ENCODE data around the gene ING2. TPM values are rescaled to one million over a fixed set of nuclear protein-coding genes. Genes with fewer than 3 reads are reported as not detected.
"Not testable (repeated sequence)": the region's sequence is repeated elsewhere in the genome, so short reads cannot be mapped to it uniquely, and the experiment has no call there.

The ING2 gene
- total RNA-seq, 2 experiments from 2014 or later, result 17.4 to 18.0 TPM

- not testable (repeated sequence) for DNase-seq, H3K9me3 Mint-ChIP-seq, H3K4me3 Mint-ChIP-seq, H3K27ac Mint-ChIP-seq, H3K4me1 Mint-ChIP-seq, H3K36me3 Mint-ChIP-seq
- H3K27me3 Mint-ChIP-seq, result peaks cover 11% of the 10 kb centered on the region
These were observed 48.3 kb downstream of the ING2 start for GRCh38 chr4:183553147-183553478.

- no peak overlapping the region for H3K27ac Mint-ChIP-seq
- H3K27me3 Mint-ChIP-seq, result peaks cover 9% of the 10 kb centered on the region
- no peak overlapping the region for H3K4me3 Mint-ChIP-seq
- no peak for DNase-seq
- H3K36me3 Mint-ChIP-seq, result no peaks in the 10 kb centered on the region
- peaks cover 7% of the 10 kb centered on the region for H3K9me3 Mint-ChIP-seq
- H3K4me1 Mint-ChIP-seq, result no peaks in the 10 kb centered on the region
These were observed 48.9 kb downstream of the ING2 start for GRCh38 chr4:183553601-183554345.

GRCh38 chr4:183554346-183554686, 49.5 kb downstream of the ING2 start:
- H3K4me1 Mint-ChIP-seq, result no peaks in the 10 kb centered on the region
- no peak overlapping the region for H3K4me3 Mint-ChIP-seq
- no peak for DNase-seq
- peaks cover 7% of the 10 kb centered on the region for H3K9me3 Mint-ChIP-seq
- H3K27ac Mint-ChIP-seq, result no peak overlapping the region
- H3K27me3 Mint-ChIP-seq, result peaks cover 9% of the 10 kb centered on the region
- H3K36me3 Mint-ChIP-seq, result no peaks in the 10 kb centered on the region

- Mint-ChIP-seq H3K4me3 (no peak overlapping the region), H3K9me3 (peaks cover 7% of the 10 kb centered on the region), H3K27me3 (peaks cover 9% of the 10 kb centered on the region), H3K36me3 (no peaks in the 10 kb centered on the region), H3K4me1 (no peaks in the 10 kb centered on the region), H3K27ac (no peak overlapping the region)
- no peak for DNase-seq
These were observed 50.2 kb downstream of the ING2 start for GRCh38 chr4:183554878-183555585.

- H3K9me3 Mint-ChIP-seq, result peaks cover 7% of the 10 kb centered on the region
- H3K4me1 Mint-ChIP-seq, result no peaks in the 10 kb centered on the region
- no peaks in the 10 kb centered on the region for H3K36me3 Mint-ChIP-seq
- no peak overlapping the region for H3K4me3 Mint-ChIP-seq
- peaks cover 4% of the 10 kb centered on the region for H3K27me3 Mint-ChIP-seq
- DNase-seq, result no peak
- no peak overlapping the region for H3K27ac Mint-ChIP-seq
These were observed 52.1 kb downstream of the ING2 start for GRCh38 chr4:183556947-183557346.

- no peak for DNase-seq
- peaks cover 4% of the 10 kb centered on the region for H3K27me3 Mint-ChIP-seq
- H3K36me3 Mint-ChIP-seq, result no peaks in the 10 kb centered on the region
- no peak overlapping the region for H3K27ac Mint-ChIP-seq
- H3K9me3 Mint-ChIP-seq, result peaks cover 6% of the 10 kb centered on the region
- H3K4me1 Mint-ChIP-seq, result no peaks in the 10 kb centered on the region
- no peak overlapping the region for H3K4me3 Mint-ChIP-seq
These were observed 52.8 kb downstream of the ING2 start for GRCh38 chr4:183557611-183558010.

- no peak overlapping the region for H3K4me3 Mint-ChIP-seq
- no peaks in the 10 kb centered on the region for H3K9me3 Mint-ChIP-seq
- DNase-seq, result no peak
These were observed 54.0 kb downstream of the ING2 start for GRCh38 chr4:183558873-183559272.

GRCh38 chr4:183561905-183562304, 57.0 kb downstream of the ING2 start:
- Mint-ChIP-seq H3K27ac (no peak overlapping the region), H3K4me3 (no peak overlapping the region), H3K27me3 (no peaks in the 10 kb centered on the region), H3K36me3 (no peaks in the 10 kb centered on the region), H3K4me1 (no peaks in the 10 kb centered on the region), H3K9me3 (no peaks in the 10 kb centered on the region)
- no peak for DNase-seq

More at GRCh38 chr4:183558873-183559272, 54.0 kb downstream of the ING2 start:
- no peaks in the 10 kb centered on the region for H3K36me3 Mint-ChIP-seq
- no peak overlapping the region for H3K27ac Mint-ChIP-seq
- H3K4me1 Mint-ChIP-seq, result no peaks in the 10 kb centered on the region
- peaks cover 4% of the 10 kb centered on the region for H3K27me3 Mint-ChIP-seq

Other genes with a start within 250 kb of the ING2 start
- gene CLDN22, start 184.8 kb upstream of the ING2 start, total RNA-seq, result not detected
- not detected for gene CLDN24, start 182.6 kb upstream of the ING2 start, total RNA-seq
- gene CDKN2AIP, start 60.4 kb upstream of the ING2 start, total RNA-seq, result 10 to 100 TPM; 27.7 to 29.7 TPM
- gene RWDD4, start 154.1 kb downstream of the ING2 start, total RNA-seq, result 10 to 100 TPM; 23.0 to 26.3 TPM
- 10 to 100 TPM; 18.9 to 21.6 TPM for gene TRAPPC11, start 154.2 kb downstream of the ING2 start, total RNA-seq

All from activated naive CD8-positive, alpha-beta T cell treated with anti-CD3 and anti-CD28 coated beads for 36 hours (primary cell).